ENCODE data around the gene GPR61. TPM values are rescaled to one million over a fixed set of nuclear protein-coding genes. Genes with fewer than 3 reads are reported as not detected.

The GPR61 gene
- total RNA-seq, 4 donors from 2014 or later: 0.11 to 3.8 (median 1.1) TPM

DNA sequence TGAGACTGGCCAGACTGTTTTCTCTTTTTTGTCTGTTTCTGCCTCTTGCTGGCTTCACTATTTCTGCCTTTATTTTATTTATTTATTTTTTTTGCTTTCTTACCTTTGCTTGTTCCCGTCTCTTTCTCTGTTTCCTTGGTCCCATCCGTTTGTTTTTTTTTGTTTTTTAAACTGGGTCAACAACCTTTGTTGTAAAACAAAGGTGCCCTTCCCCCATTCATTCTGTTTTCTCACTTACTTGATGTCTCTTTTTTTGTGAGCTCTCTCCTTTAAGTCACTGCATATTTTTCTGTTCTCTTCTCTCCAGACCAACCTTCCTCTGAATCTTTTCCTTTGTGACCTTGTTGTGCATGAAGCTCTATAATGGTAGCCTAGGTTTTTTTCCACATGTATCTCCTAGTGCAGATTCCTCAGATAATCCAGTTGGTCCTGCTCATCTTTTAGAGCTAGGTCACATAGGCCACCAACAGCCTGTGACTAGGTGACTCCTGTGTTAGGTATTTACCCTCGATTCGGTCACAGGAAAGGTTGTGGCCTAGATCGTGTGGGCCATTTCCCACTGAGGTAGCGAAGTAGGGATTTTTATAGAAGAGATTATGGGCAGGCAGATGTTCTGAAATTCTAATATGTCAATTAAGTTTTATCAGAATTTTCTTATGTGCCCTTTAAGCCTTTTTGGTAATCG, 24.7 kb downstream of the GPR61 start:
- peaks cover 0 to 17% of the 10 kb centered on the region in 2 donors for H3K4me1 ChIP-seq
- no peaks in the 10 kb centered on the region for H3K9me3 ChIP-seq
- no peaks in the 10 kb centered on the region for H3K36me3 ChIP-seq
- H3K27ac ChIP-seq: no peak overlapping the region
- WGBS, 2 donors: 75 to 78% methylated on average over 7 of the region's 7 CpGs
- intact Hi-C loops (cut with DNase I): no loop called here
- no peak for TF ChIP-seq POLR2A (IDR thresholded peaks at IDR 0.05)
- H3K4me3 ChIP-seq (replicated peaks in 1 of 3): no peak overlapping the region
- no peak for DNase-seq
- H3K27me3 ChIP-seq: no peaks in the 10 kb centered on the region

DNA sequence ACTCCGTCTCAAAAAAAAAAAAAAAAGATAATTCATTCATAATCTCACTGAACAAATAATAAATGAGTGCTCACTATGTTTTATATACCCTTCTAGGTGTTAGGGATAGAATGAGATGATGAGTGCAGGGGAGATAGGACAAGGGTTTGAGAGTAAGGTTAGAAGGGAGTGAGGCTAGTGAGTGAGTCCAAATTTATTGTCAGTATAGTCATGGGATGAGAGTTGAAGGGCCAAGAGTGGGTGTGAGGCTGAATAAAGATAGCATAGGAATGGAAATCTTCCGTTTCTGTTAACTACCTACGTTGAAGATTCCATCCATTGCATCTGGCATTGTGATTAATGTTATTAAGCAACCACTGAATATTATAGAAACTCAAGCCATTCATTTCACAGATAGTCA, 25.6 kb downstream of the GPR61 start:
- WGBS, 2 donors: 89 to 97% methylated on average over 3 of the region's 3 CpGs
- intact Hi-C loops (cut with DNase I): no loop called here
- H3K4me1 ChIP-seq: peaks cover 5 to 24% of the 10 kb centered on the region in 2 donors
- DNase-seq: no peak
- no peaks in the 10 kb centered on the region for H3K27me3 ChIP-seq
- H3K36me3 ChIP-seq: no peaks in the 10 kb centered on the region
- TF ChIP-seq, protein P1, sequence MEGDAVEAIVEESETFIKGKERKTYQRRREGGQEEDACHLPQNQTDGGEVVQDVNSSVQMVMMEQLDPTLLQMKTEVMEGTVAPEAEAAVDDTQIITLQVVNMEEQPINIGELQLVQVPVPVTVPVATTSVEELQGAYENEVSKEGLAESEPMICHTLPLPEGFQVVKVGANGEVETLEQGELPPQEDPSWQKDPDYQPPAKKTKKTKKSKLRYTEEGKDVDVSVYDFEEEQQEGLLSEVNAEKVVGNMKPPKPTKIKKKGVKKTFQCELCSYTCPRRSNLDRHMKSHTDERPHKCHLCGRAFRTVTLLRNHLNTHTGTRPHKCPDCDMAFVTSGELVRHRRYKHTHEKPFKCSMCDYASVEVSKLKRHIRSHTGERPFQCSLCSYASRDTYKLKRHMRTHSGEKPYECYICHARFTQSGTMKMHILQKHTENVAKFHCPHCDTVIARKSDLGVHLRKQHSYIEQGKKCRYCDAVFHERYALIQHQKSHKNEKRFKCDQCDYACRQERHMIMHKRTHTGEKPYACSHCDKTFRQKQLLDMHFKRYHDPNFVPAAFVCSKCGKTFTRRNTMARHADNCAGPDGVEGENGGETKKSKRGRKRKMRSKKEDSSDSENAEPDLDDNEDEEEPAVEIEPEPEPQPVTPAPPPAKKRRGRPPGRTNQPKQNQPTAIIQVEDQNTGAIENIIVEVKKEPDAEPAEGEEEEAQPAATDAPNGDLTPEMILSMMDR (IDR thresholded peaks at IDR 0.05): no peak
- H3K9me3 ChIP-seq: no peaks in the 10 kb centered on the region
- no peak overlapping the region for H3K4me3 ChIP-seq (replicated peaks in 1 of 3)
- H3K27ac ChIP-seq: no peak overlapping the region

- H3K27ac ChIP-seq: no peak overlapping the region
- intact Hi-C loops (cut with DNase I): no loop called here
- no peak overlapping the region for H3K4me3 ChIP-seq (replicated peaks in 1 of 3)
- peaks cover 18 to 38% of the 10 kb centered on the region in 2 donors for H3K4me1 ChIP-seq
- 90 to 93% methylated on average over 1 of the region's 1 CpG for WGBS, 2 donors
- H3K36me3 ChIP-seq: no peaks in the 10 kb centered on the region
- no peaks in the 10 kb centered on the region for H3K27me3 ChIP-seq
- TF ChIP-seq, protein P1 (IDR thresholded peaks at IDR 0.05): no peak
- no peak for TF ChIP-seq POLR2A (IDR thresholded peaks at IDR 0.05)
- DNase-seq: no peak
- H3K9me3 ChIP-seq: no peaks in the 10 kb centered on the region
Measured at GRCh38 chr1:109566982-109567381, 27.3 kb downstream of the GPR61 start.

DNA sequence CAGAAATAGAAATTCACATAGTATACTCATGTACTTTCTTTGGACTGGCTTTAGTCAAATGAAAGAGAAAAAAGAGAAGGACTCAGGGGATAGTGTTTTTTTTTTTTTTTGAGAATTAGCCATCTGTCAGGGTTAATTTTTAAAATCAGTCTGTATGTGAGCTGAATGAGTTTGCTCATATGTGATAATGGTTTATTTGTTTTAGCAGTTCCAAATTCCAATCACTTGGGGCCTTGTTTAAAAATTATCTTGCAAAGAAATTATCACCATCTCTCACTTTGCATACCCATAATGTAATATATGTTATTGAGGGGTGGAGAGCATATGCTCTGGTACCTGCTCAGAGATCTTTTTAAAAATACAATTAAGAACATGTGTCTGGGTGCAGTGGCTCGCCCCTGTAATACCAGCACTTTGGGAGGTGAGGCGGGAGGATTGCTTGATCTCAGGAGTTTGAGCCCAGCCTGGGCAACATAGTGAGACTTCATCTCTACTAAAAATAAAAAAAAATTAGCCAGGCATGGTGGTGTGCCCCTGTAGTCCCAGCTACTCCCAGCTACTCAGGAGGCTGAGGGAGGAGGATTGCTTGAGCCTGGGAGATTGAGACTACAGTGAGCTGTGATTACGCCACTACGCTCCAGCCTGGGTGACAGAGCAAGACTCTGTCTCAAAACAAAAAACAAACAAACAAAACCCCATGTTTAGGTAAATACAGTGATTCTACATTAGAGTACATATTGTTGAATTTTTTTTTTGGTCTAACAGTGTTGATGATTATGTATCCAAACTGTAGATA, 28.4 kb downstream of the GPR61 start:
- Histone ChIP-seq H3K27me3 (no peaks in the 10 kb centered on the region), H3K9me3 (no peaks in the 10 kb centered on the region), H3K36me3 (no peaks in the 10 kb centered on the region), H3K27ac (no peak overlapping the region), H3K4me1 (peaks cover 18 to 37% of the 10 kb centered on the region in 2 donors), H3K4me3 (replicated peaks in 1 of 3) (no peak overlapping the region)
- DNase-seq: no peak
- intact Hi-C loops (cut with DNase I): no loop called here
- WGBS, 2 donors: 99% methylated on average over 4 of the region's 4 CpGs
- TF ChIP-seq, protein P1 (IDR thresholded peaks at IDR 0.05): no peak
- TF ChIP-seq POLR2A (IDR thresholded peaks at IDR 0.05): no peak

DNA sequence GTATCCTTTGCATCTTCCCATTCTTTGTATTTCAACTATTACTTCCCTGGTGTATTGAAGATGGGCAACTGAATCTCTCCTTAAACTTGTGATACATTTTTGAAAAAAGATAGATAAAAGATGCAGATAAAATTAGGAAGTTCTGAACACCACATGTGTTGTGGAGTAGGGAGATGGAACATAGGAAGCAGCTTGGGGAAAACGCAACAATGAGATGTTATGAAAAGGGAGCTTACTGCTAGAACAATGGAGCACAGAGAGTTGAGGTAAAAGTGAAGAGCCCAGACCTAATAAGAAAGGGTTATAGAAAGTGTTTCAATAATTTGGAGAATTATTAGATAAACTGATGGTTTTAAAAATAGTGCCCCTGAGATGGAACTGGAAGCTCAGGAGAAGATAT, 29.7 kb downstream of the GPR61 start:
- intact Hi-C loops (cut with DNase I): no loop called here
- H3K9me3 ChIP-seq: no peaks in the 10 kb centered on the region
- H3K27me3 ChIP-seq: no peaks in the 10 kb centered on the region
- H3K36me3 ChIP-seq: no peaks in the 10 kb centered on the region
- H3K4me1 ChIP-seq: peaks cover 18 to 26% of the 10 kb centered on the region in 2 donors
- WGBS, 2 donors: 80 to 86% methylated on average over 1 of the region's 1 CpG
- no peak for TF ChIP-seq POLR2A (IDR thresholded peaks at IDR 0.05)
- TF ChIP-seq, protein P1 (IDR thresholded peaks at IDR 0.05): no peak
- no peak overlapping the region for H3K4me3 ChIP-seq (replicated peaks in 1 of 3)
- peak overlapping the region in 1 of 3 donors; percentile 24 for H3K27ac ChIP-seq
- DNase-seq: no peak

Data from thyroid gland (tissue), 4 donors.